ENCODE measurements around the gene NFATC1.

DNA sequence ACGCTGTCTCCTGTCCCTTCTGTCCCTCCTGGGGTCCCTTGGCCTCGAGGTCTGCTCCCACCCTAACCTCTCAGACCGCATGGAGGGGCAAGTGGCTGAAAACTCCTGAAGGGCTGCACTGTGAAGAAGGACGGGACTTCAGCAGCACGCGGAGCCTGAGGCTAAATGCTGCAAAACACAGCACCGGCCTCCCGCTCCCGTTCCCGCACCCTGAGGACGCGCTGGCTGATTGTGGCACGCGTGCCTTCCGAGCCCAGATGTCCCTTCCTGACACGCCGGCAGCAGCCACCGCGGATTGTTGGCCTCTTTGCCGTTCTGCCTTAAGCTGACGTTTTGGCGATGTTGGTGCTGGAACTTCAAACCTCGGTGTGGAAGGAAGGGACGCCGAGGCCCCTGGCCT, 158.0 kb downstream of the NFATC1 start:
- TF ChIP-seq, protein P1, sequence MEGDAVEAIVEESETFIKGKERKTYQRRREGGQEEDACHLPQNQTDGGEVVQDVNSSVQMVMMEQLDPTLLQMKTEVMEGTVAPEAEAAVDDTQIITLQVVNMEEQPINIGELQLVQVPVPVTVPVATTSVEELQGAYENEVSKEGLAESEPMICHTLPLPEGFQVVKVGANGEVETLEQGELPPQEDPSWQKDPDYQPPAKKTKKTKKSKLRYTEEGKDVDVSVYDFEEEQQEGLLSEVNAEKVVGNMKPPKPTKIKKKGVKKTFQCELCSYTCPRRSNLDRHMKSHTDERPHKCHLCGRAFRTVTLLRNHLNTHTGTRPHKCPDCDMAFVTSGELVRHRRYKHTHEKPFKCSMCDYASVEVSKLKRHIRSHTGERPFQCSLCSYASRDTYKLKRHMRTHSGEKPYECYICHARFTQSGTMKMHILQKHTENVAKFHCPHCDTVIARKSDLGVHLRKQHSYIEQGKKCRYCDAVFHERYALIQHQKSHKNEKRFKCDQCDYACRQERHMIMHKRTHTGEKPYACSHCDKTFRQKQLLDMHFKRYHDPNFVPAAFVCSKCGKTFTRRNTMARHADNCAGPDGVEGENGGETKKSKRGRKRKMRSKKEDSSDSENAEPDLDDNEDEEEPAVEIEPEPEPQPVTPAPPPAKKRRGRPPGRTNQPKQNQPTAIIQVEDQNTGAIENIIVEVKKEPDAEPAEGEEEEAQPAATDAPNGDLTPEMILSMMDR (IDR thresholded peaks at IDR 0.05), result no peak
- TF ChIP-seq POLR2A (IDR thresholded peaks at IDR 0.05), result no peak

All from esophagus squamous epithelium (tissue), 4 donors.